ENCODE data around the gene ARHGAP23.

The ARHGAP23 gene

DNA sequence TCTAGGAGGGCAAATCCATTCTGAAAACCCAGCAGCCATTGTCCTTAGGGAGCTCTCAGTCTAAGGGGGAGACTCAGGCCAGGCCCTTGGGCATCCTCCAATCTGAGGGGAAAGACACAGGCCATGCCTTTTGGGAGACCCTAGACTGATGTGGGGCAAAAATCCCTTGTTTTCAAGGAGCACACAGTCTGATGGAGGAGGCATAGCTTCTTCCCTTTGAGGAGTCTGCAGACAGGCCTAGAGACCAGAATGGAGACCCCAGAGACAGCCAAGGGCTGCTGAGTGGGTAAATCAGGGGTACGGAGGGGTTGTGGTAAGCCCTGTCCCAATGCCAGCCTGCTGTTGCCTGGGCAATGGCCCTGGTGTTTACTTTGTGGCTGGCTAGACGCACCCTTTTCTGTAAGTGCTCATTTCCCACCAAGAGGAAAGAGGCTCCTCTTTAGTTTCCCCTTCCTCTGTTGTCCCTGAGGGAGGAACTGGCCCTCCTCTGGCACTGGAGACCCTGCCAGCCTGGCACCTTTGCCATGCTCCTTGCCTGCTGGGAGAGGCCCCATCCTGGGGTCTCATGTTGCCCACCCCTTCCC lies 19.3 kb downstream of the ARHGAP23 start:
- TF ChIP-seq, protein P1, sequence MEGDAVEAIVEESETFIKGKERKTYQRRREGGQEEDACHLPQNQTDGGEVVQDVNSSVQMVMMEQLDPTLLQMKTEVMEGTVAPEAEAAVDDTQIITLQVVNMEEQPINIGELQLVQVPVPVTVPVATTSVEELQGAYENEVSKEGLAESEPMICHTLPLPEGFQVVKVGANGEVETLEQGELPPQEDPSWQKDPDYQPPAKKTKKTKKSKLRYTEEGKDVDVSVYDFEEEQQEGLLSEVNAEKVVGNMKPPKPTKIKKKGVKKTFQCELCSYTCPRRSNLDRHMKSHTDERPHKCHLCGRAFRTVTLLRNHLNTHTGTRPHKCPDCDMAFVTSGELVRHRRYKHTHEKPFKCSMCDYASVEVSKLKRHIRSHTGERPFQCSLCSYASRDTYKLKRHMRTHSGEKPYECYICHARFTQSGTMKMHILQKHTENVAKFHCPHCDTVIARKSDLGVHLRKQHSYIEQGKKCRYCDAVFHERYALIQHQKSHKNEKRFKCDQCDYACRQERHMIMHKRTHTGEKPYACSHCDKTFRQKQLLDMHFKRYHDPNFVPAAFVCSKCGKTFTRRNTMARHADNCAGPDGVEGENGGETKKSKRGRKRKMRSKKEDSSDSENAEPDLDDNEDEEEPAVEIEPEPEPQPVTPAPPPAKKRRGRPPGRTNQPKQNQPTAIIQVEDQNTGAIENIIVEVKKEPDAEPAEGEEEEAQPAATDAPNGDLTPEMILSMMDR (IDR thresholded peaks at IDR 0.05; ENCODE audit: insufficient read depth, low read length, poor library complexity, severe bottlenecking): no peak
- no peak for TF ChIP-seq EZH2phosphoT487 (conservative IDR thresholded peaks at IDR 0.05; ENCODE audit: low read length)
- Histone ChIP-seq H3K27ac (ENCODE audit: low read depth, low read length) (no peak overlapping the region), H3K4me2 (ENCODE audit: low read depth, low read length, poor library complexity, severe bottlenecking) (no peak overlapping the region), H2AFZ (ENCODE audit: low read depth, low read length, severe bottlenecking) (no peak overlapping the region), H3K36me3 (ENCODE audit: low read length) (no peaks in the 10 kb centered on the region), H3K79me2 (ENCODE audit: insufficient read depth, low read length) (no peaks in the 10 kb centered on the region), H3K9me2 (replicated peaks; ENCODE audit: insufficient read depth, low read length) (no peaks in the 10 kb centered on the region), H3K9ac (ENCODE audit: low read length) (no peak overlapping the region), H3F3A (ENCODE audit: insufficient read depth) (no peaks in the 10 kb centered on the region), H3K4me3 (ENCODE audit: insufficient read depth, low read length, poor library complexity, severe bottlenecking) (no peak overlapping the region), H3K9me3 (ENCODE audit: insufficient read depth, low read length) (no peaks in the 10 kb centered on the region), H4K20me1 (ENCODE audit: low read depth, low read length) (no peaks in the 10 kb centered on the region), H3K27me3 (ENCODE audit: low read length) (no peaks in the 10 kb centered on the region)

DNA sequence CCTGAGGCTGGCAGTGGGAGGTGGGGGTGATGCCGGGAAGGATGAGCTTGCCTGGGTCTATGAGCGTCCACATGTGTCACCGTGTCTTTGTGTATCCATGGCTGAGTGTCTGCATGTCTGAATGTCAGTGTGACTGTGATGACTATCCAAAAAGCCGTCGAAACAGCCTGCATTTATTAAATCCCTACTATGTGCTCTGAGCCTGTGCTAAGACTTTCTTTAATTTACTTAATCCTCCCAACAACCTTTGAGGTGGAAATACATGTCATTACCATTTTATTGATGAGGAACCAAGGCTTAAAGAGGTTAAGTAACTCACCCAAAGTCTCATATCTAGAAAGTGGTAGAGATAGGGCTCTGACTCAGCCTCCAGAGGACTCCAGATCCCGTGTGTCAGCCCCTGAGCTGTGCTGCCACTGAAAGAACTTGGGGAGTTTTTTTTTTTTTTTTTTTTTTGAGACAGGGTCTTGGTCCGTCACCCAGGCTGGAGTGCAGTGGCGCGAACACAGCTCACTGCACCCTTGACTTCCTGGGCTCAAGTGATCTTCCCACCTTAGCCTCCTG lies 20.0 kb downstream of the ARHGAP23 start:
- H4K20me1 ChIP-seq (ENCODE audit: low read depth, low read length): no peaks in the 10 kb centered on the region
- H3K79me2 ChIP-seq (ENCODE audit: insufficient read depth, low read length): no peaks in the 10 kb centered on the region
- H3K9ac ChIP-seq (ENCODE audit: low read length): no peak overlapping the region

DNA sequence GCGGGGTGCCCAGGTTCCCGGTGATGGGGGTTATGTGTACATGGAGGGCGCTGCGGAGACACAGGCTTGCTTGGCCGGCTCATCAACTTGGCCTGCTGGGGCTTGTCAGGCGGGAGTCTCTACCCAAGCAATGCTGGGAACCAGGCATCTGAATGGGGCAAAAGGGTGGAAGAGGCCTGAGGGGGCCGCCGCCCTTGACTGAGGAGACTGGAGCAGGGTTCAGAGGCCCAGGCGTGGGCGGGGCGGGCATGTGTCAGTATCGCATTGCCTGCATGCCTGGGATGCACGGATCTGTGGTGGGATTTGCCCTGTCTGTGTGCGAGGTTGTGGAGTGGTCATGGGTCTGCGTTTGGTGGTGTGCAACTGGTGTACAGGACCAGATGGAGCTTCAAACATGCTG lies 21.1 kb downstream of the ARHGAP23 start:
- no peak overlapping the region for H2AFZ ChIP-seq (ENCODE audit: low read depth, low read length, severe bottlenecking)
- no peak overlapping the region for H3K9ac ChIP-seq (ENCODE audit: low read length)
- H4K20me1 ChIP-seq (ENCODE audit: low read depth, low read length): no peaks in the 10 kb centered on the region
- H3K27ac ChIP-seq (ENCODE audit: low read depth, low read length): no peak overlapping the region
- H3K4me2 ChIP-seq (ENCODE audit: low read depth, low read length, poor library complexity, severe bottlenecking): no peak overlapping the region
- no peaks in the 10 kb centered on the region for H3K9me3 ChIP-seq (ENCODE audit: insufficient read depth, low read length)
- no peaks in the 10 kb centered on the region for H3K27me3 ChIP-seq (ENCODE audit: low read length)
- no peaks in the 10 kb centered on the region for H3F3A ChIP-seq (ENCODE audit: insufficient read depth)
- TF ChIP-seq, protein P1 (IDR thresholded peaks at IDR 0.05; ENCODE audit: insufficient read depth, low read length, poor library complexity, severe bottlenecking): no peak
- TF ChIP-seq EZH2phosphoT487 (conservative IDR thresholded peaks at IDR 0.05; ENCODE audit: low read length): no peak
- no peaks in the 10 kb centered on the region for H3K79me2 ChIP-seq (ENCODE audit: insufficient read depth, low read length)
- H3K4me3 ChIP-seq (ENCODE audit: insufficient read depth, low read length, poor library complexity, severe bottlenecking): no peak overlapping the region
- H3K9me2 ChIP-seq (replicated peaks; ENCODE audit: insufficient read depth, low read length): no peaks in the 10 kb centered on the region
- no peaks in the 10 kb centered on the region for H3K36me3 ChIP-seq (ENCODE audit: low read length)

More for the DNA sequence above, 20.0 kb downstream of the ARHGAP23 start:
- H3F3A ChIP-seq (ENCODE audit: insufficient read depth): no peaks in the 10 kb centered on the region
- H3K9me2 ChIP-seq (replicated peaks; ENCODE audit: insufficient read depth, low read length): no peaks in the 10 kb centered on the region
- H3K27ac ChIP-seq (ENCODE audit: low read depth, low read length): no peak overlapping the region
- no peak overlapping the region for H3K4me2 ChIP-seq (ENCODE audit: low read depth, low read length, poor library complexity, severe bottlenecking)
- TF ChIP-seq, protein P1 (IDR thresholded peaks at IDR 0.05; ENCODE audit: insufficient read depth, low read length, poor library complexity, severe bottlenecking): no peak
- TF ChIP-seq EZH2phosphoT487 (conservative IDR thresholded peaks at IDR 0.05; ENCODE audit: low read length): no peak
- no peaks in the 10 kb centered on the region for H3K27me3 ChIP-seq (ENCODE audit: low read length)
- H3K9me3 ChIP-seq (ENCODE audit: insufficient read depth, low read length): no peaks in the 10 kb centered on the region
- no peak overlapping the region for H2AFZ ChIP-seq (ENCODE audit: low read depth, low read length, severe bottlenecking)
- no peaks in the 10 kb centered on the region for H3K36me3 ChIP-seq (ENCODE audit: low read length)
- H3K4me3 ChIP-seq (ENCODE audit: insufficient read depth, low read length, poor library complexity, severe bottlenecking): no peak overlapping the region
